GM12878 (cell line): ENCODE data around the gene CLEC16A. TPM values are rescaled to one million over a fixed set of nuclear protein-coding genes. Genes with fewer than 3 reads are reported as not detected.

Source experiments
- ATAC-seq: fragments of 200-7000 bp; cut with Tn5 transposase; 3 replicates; pipeline ENCODE4 v1.9.1; 2020; ENCODE audit warnings: mild to moderate bottlenecking, moderate library complexity
- BruUV-seq: library from RNA; stranded (reverse); fragments of 400-500 nt; replicated peaks from 2 replicates; lab custom pipeline; 2021; lab: Mats Ljungman, UMichigan
- CTCF ChIA-PET: fragments of 300-600 bp; sonication (Branson Sonifier 250); formaldehyde crosslinking; extraction: SDS; loops from one replicate; lab custom pipeline; 2021; ENCODE audit warnings: inconsistent platforms; lab: Yijun Ruan, JAX
- POLR2A ChIA-PET: fragments of 350-600 bp; formaldehyde crosslinking; extraction: SDS; loops from one replicate; lab custom pipeline; 2021; ENCODE audit warnings: inconsistent platforms; lab: Charles Lee
- RAD21 ChIA-PET: fragments of 300-600 bp; sonication (Branson Sonifier 250); formaldehyde crosslinking; loops from one replicate; lab custom pipeline; 2023; ENCODE audit warnings: antibody characterized with exemption; ENCODE audit not compliant: unreplicated experiment; lab: Charles Lee
- SMC1A ChIA-PET: fragments of 300-600 bp; sonication (Branson Sonifier 250); formaldehyde crosslinking; loops from one replicate; lab custom pipeline; 2023; ENCODE audit not compliant: unreplicated experiment, uncharacterized antibody; lab: Charles Lee
- DNase-seq: peaks from one replicate; pipeline ENCODE4 v3.0.0-alpha.2; 2011; ENCODE audit warnings: low read depth, low spot score
- FAIRE-seq: peaks from 3 replicates; lab custom pipeline; 2011; peaks lifted over from hg19 to GRCh38; lab: Jason Lieb, UNC
- H2AFZ ChIP-seq: 2 replicates; pipeline ENCODE4 v1.6.0; 2011; ENCODE audit warnings: low read depth, low read length, control low read depth; ENCODE audit not compliant: control insufficient read depth
- H3K27ac ChIP-seq: 2 replicates; pipeline ENCODE4 v1.5.1; 2011; ENCODE audit warnings: control low read depth; ENCODE audit not compliant: control insufficient read depth, insufficient read depth
- H3K27me3 ChIP-seq, 2 experiments: replicated peaks in 1 of 2; 2 replicates each; pipeline versions ENCODE4 v1.6.0 to v1.6.1; 2011; ENCODE audit warnings: low read length in 1 of 2; ENCODE audit not compliant: control insufficient read depth in 2 of 2, insufficient read depth in 2 of 2
- H3K36me3 ChIP-seq, 2 experiments: 2 replicates each; pipeline ENCODE4 v1.5.1; 2011; ENCODE audit warnings: low read length in 1 of 2; ENCODE audit not compliant: control insufficient read depth in 2 of 2, insufficient read depth in 2 of 2
- H3K4me1 ChIP-seq: 2 replicates; pipeline ENCODE4 v1.6.1; 2011; ENCODE audit warnings: mild to moderate bottlenecking, low read length, moderate library complexity, mixed read lengths; ENCODE audit not compliant: control insufficient read depth, insufficient read depth
- H3K4me2 ChIP-seq: 2 replicates; pipeline ENCODE4 v1.6.0; 2011; ENCODE audit warnings: control low read depth; ENCODE audit not compliant: control insufficient read depth, insufficient read depth
- H3K4me3 ChIP-seq: fragments of 200-600 bp; sonication (generic); 2 replicates; pipeline ENCODE4 v1.5.1; 2016
- H3K79me2 ChIP-seq: 2 replicates; pipeline ENCODE4 v1.6.0; 2011; ENCODE audit warnings: low read length; ENCODE audit not compliant: control insufficient read depth, insufficient read depth
- H3K9ac ChIP-seq: 2 replicates; pipeline ENCODE4 v1.8.0; 2011; ENCODE audit warnings: low read length, control low read depth, mixed read lengths; ENCODE audit not compliant: control insufficient read depth, insufficient read depth
- H3K9me3 ChIP-seq: replicated peaks from 3 replicates; pipeline ENCODE4 v1.5.1; 2011; ENCODE audit warnings: mild to moderate bottlenecking, low read length; ENCODE audit not compliant: control insufficient read depth, insufficient read depth
- H4K20me1 ChIP-seq: 2 replicates; pipeline ENCODE4 v1.6.0; 2011; ENCODE audit not compliant: control insufficient read depth, insufficient read depth
- BRCA1 ChIP-seq: IDR thresholded peaks from 2 replicates; pipeline ENCODE4 v1.6.1; 2011; ENCODE audit warnings: low read depth, low read length, improper control_type of control experiment
- EGR1 ChIP-seq, 2 experiments: IDR thresholded peaks; 1 replicate in 1 of 2; 2 replicates in 1 of 2; pipeline ENCODE4 v1.6.1; 2011 to 2012; ENCODE audit warnings: low read depth in 2 of 2, low read length in 2 of 2, borderline replicate concordance in 1 of 2, mild to moderate bottlenecking in 1 of 2, moderate library complexity in 1 of 2
- MTA3 ChIP-seq: IDR thresholded peaks from 2 replicates; pipeline ENCODE4 v1.6.1; 2012; ENCODE audit warnings: low read length, inconsistent platforms, borderline replicate concordance
- NFYA ChIP-seq: IDR thresholded peaks from 2 replicates; pipeline ENCODE4 v1.6.1; 2011; ENCODE audit warnings: low read depth, mild to moderate bottlenecking, low read length, improper control_type of control experiment, borderline replicate concordance
- SIN3A ChIP-seq: IDR thresholded peaks from 2 replicates; pipeline ENCODE4 v1.6.1; 2012; ENCODE audit warnings: low read depth, low read length, improper control_type of control experiment
- STAT3 ChIP-seq: IDR thresholded peaks from 2 replicates; pipeline ENCODE4 v1.6.1; 2011; ENCODE audit warnings: low read depth, low read length, improper control_type of control experiment
- TCF12 ChIP-seq: IDR thresholded peaks from 2 replicates; pipeline ENCODE4 v1.6.1; 2011; ENCODE audit warnings: low read depth, mild to moderate bottlenecking, low read length
- ZNF274 ChIP-seq: IDR thresholded peaks from one replicate; pipeline ENCODE4 v1.8.0; 2011; ENCODE audit not compliant: insufficient read length, insufficient read depth
- WGBS: methylation state at CpG from one replicate; pipeline ENCODE4 v1.1.6; 2016; ENCODE audit warnings: low lambda C conversion rate; ENCODE audit not compliant: insufficient replicate concordance, insufficient coverage; ENCODE audit errors: missing lambda C conversion rate; 5-methylcytosine and 5-hydroxymethylcytosine counted together
- in situ Hi-C: fragments of 300-500 bp; cut with MboI; formaldehyde crosslinking; loops from 9 replicates; pipeline ENCODE4 v1.14.3; 2018; ENCODE audit warnings: mixed read lengths
- intact Hi-C: fragments of 100-400 bp; cut with micrococcal nuclease; formaldehyde crosslinking; loops from one replicate; pipeline ENCODE4 v1.14.2; 2022; ENCODE audit not compliant: unreplicated experiment
- polyA plus RNA-seq, 11 experiments: library from polyadenylated mRNA; depleted of rRNA in 4 of 11; unstranded in 6 of 11; stranded (reverse) in 5 of 11; fragments of >200 nt; fragmentation: Nextera tagmentation in 4 of 11; fragmentation: Illumina TruSeq in 1 of 11; extraction: Ambion mirVana in 4 of 11; extraction: Trizol in 1 of 11; gene quantifications; 1 replicate in 1 of 11; 2 replicates in 10 of 11; pipeline versions ENCODE4 v1.2.1 to v1.2.3, GENCODE V29; 2011 to 2016; ENCODE audit warnings: inconsistent platforms in 2 of 11, missing spikeins in 2 of 11, low read depth in 1 of 11
- total RNA-seq, 4 experiments: library from RNA; depleted of rRNA in 3 of 4; stranded (reverse); fragments of >200 nt in 3 of 4; fragmentation: Illumina TruSeq in 1 of 4; extraction: Trizol in 1 of 4; gene quantifications; 2 replicates each; pipeline versions ENCODE4 v1.2.1 to v1.2.3, GENCODE V29; 2013 to 2021
- TF ChIP-seq, protein P1 (sequence below): IDR thresholded peaks from 2 replicates; pipeline ENCODE4 v1.6.1; 2011; ENCODE audit warnings: borderline replicate concordance, low read depth, mild to moderate bottlenecking, moderate library complexity, low read length; ENCODE audit not compliant: insufficient read depth, poor library complexity, severe bottlenecking
- TF ChIP-seq, protein P2 (sequence below): IDR thresholded peaks from 2 replicates; pipeline ENCODE4 v1.6.1; 2011; ENCODE audit warnings: borderline replicate concordance, low read depth, mild to moderate bottlenecking, moderate library complexity, mixed read lengths, low read length; ENCODE audit not compliant: insufficient read depth; ENCODE audit errors: extremely low read length

CLEC16A gene
- total and polyA plus RNA-seq, 10 of the 15 experiments (the other 5 are each of a cell fraction or from before 2014, with no cell fraction given): 1.5 to 28.8 (median 19.2) TPM

DNA sequence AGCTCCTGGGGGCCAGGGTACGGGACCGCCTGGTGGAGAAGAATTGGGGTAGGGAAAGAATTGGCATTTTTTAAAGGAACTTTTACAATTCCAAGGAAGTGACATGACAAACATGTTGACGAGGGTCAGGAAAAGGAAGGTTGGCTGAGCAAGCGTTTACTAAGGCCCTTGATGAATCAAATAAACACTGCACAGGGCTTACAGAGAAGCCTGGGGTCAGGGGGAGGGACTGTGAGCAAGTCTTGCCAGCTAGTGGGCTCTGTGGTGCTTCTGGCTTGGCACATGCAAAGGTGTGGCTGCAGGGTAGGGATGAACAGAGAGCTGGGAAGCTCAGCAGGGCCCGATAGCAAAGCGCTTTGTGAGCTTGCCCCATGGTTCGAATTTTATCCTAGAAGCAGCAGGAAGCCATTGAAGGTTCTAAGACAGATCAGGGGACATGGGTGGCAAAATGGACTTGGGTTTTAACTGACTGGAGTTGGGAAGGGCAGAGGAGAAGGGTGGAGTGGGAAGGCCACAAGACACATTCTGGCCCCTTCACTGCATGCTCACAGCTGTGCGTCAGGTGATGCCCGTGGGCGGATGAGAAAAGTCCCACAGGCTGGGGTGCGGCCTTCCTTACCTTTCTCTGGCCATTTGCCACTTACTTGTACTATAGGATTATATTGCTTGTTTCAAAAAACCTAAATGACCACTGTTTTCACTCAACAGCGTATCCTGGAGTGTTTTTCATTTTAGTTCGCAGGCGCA lies 193.8 kb downstream of the CLEC16A start:
- H3K27ac ChIP-seq: no peak overlapping the region
- ChIA-PET SMC1A (interaction anchor here (0.7 kb wide), 1 partner anchor 12 kb away, joined by 3 read pairs; no protein-coding TSS in a partner anchor), RAD21 (interaction anchor here (1.3 kb wide), 1 partner anchor 11 kb away, joined by 3 read pairs; no protein-coding TSS in a partner anchor), POLR2A (interaction anchor here (0.9 to 1.1 kb wide), 2 partner anchors 35 to 118 kb away, joined by 3 to 4 read pairs; partner anchors contain the start of gene SOCS1), CTCF (interaction anchor here (1.6 kb wide), 2 partner anchors 8 to 13 kb away, joined by 3 read pairs; no protein-coding TSS in a partner anchor)
- no peak overlapping the region for H3K4me3 ChIP-seq
- no peak overlapping the region for H2AFZ ChIP-seq
- 89% methylated on average over 14 of the region's 14 CpGs for WGBS
- no TSS peak for BruUV-seq
- TF ChIP-seq EGR1 (IDR thresholded peaks at IDR 0.05; ENCODE audit: borderline replicate concordance in 1 of 2, low read depth in 2 of 2, low read length in 2 of 2) (peak in 1 of 2 experiments; percentile 66; a peak in 1 of 3 replicates), SIN3A (no peak), BRCA1 (no peak), NFYA (no peak), ZNF274 (no peak), STAT3 (no peak), TCF12 (0 out of 2 replicates have a peak, but pooled peaks have one; percentile 22), MTA3 (no peak)
- TF ChIP-seq, protein P1, sequence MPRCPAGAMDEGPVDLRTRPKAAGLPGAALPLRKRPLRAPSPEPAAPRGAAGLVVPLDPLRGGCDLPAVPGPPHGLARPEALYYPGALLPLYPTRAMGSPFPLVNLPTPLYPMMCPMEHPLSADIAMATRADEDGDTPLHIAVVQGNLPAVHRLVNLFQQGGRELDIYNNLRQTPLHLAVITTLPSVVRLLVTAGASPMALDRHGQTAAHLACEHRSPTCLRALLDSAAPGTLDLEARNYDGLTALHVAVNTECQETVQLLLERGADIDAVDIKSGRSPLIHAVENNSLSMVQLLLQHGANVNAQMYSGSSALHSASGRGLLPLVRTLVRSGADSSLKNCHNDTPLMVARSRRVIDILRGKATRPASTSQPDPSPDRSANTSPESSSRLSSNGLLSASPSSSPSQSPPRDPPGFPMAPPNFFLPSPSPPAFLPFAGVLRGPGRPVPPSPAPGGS: no peak
- TF ChIP-seq, protein P2, sequence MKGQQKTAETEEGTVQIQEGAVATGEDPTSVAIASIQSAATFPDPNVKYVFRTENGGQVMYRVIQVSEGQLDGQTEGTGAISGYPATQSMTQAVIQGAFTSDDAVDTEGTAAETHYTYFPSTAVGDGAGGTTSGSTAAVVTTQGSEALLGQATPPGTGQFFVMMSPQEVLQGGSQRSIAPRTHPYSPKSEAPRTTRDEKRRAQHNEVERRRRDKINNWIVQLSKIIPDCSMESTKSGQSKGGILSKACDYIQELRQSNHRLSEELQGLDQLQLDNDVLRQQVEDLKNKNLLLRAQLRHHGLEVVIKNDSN: peak; percentile 39
- DNase-seq (no peak), FAIRE-seq (no peak), ATAC-seq (no peak)
- H3K4me2 ChIP-seq: no peak overlapping the region
- H3K9ac ChIP-seq: no peak overlapping the region
- no peaks in the 10 kb centered on the region for H3K4me1 ChIP-seq
- intact Hi-C loops (no loop called here), in situ Hi-C loops (no loop called here)
- no peaks in the 10 kb centered on the region for H4K20me1 ChIP-seq
- H3K36me3 ChIP-seq: peaks cover 2 to 4% of the 10 kb centered on the region in 2 experiments; a peak in 2 of 4 replicates
- H3K9me3 ChIP-seq: no peaks in the 10 kb centered on the region
- H3K79me2 ChIP-seq: no peaks in the 10 kb centered on the region
- H3K27me3 ChIP-seq: no peaks in the 10 kb centered on the region
